Stimulated activated CD4-positive, alpha-beta T cell treated with anti-CD3 and anti-CD28 coated beads, Interleukin-2, amount 100 ng/mL, for 4 hours (primary cell): Measurements from ENCODE around the gene MAN2A1.

Source experiments
- DNase-seq: peaks from one replicate; pipeline ENCODE4 v3.0.0-alpha.2; 2020; ENCODE audit warnings: low read depth

The MAN2A1 gene

DNA sequence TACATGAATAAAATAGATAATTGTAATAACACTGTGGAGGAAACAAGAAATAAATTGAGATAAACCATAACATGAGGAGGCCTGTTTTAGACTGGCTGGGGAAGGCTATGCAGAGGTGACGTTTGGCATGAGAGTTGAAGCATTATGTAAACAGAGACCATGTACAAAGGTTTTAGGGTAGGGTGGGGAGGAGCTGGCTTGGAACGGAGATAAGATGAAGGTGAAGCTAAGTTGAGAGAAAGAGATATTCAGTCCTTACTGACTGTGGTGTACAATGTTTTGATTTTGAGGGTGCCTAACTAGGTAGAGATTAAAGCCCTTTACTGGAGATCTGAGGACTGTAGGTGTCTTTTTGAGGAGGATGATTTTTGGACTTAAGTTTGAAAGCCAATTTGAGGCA lies 17.8 kb downstream of the MAN2A1 start:
- DNase-seq, result no peak

- DNase-seq, result no peak
These were observed 19.1 kb downstream of the MAN2A1 start for GRCh38 chr5:109708813-109709212.

DNA sequence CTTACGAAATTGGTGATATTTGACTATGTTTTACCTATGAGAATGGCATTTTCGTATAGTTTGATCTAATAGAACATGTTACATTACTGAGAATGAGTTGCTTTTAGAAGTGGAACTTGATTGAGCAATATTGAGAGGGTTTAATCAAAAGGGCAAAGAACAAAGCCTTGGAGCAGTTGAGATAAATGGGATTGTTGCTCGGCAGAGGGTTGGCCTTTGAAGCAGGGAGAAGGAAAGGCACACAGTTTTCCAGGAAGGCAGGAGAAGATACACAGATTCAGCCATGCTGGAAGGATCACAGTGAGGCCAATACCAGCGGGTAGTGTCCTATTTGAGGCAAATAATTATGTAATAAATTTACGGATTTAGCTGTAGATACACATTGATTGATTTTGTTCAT lies 19.5 kb downstream of the MAN2A1 start:
- DNase-seq, result no peak

DNA sequence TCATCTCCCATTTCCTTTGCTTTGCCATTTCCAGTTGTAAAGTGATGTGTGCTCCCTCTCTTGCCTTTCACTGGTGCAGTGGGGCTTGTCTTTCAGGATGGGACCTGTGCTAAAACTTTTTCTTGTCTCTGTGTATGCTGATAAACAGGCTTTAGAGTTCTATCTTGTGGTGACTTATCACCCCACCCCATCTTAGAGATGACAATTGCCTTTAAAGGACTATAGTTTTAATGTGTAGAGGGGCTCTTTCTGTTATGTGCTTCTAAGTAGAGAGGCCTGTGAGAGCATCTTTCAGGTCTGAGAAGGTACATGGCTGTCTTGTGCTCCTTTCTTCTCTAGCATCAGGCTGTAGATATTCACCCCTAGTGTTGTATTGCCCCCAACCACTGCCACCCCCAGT lies 21.9 kb downstream of the MAN2A1 start:
- DNase-seq, result no peak

GRCh38 chr5:109713453-109713852 lies 23.7 kb downstream of the MAN2A1 start:
- DNase-seq, result no peak

- DNase-seq, result no peak
These were observed 24.9 kb downstream of the MAN2A1 start for GRCh38 chr5:109714592-109714991.

DNA sequence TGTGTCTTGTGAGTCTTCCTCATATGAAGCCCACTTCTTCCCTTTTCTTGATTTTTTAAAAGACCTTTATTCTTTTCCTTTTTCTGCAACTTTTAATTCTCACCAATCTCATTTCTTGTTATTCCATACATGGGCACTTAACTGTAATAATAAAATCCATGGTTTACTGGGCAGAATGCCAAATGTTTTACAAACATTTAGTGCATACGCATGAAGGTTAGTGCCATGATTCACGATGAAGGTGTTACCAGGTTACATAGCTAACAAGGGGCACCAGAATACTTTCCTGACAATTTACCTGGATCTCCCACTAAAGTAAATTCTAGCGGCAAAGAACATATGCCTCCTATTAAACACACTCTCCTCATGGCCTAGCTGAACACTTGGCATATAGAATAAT lies 28.5 kb downstream of the MAN2A1 start:
- DNase-seq, result no peak

DNA sequence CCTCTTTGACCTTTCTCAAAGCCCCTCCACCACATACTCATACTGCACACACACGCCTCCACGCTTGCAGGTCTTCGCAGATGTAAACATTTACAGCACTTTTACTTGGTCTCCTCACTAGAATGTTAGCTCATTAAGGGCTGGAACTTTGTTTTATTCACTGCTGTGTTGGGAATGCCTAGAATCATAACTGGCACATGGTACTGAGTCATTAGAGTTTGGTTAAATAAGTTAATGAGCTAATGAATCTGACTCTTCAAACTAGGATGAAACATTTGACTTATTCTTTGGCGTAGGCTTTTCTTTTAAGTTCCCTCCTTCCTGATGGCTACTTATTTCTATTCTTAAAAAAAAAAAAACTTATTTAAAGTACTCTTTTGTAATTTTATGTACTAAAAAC lies 28.9 kb downstream of the MAN2A1 start:
- no peak for DNase-seq

DNA sequence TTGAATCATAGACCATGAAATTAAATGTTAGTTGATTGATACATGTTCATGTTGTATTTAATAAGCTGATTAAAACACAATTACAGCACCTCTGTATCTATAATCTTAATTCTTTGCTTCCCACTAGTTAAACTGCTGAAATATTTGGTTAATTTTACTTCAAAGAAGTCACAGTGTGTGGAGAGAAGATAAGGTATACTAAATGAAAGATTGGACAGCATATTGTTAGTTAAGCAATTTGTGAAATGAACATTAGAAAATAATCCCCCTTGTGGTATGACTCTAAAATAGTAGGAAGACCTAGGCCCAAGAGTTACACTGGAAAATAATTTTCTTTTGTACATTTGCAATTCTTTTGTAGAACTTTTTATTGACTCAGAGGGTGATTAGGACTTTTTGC lies 30.3 kb downstream of the MAN2A1 start:
- DNase-seq, result no peak

- no peak for DNase-seq
These were observed 32.0 kb downstream of the MAN2A1 start for GRCh38 chr5:109721741-109722140.

DNA sequence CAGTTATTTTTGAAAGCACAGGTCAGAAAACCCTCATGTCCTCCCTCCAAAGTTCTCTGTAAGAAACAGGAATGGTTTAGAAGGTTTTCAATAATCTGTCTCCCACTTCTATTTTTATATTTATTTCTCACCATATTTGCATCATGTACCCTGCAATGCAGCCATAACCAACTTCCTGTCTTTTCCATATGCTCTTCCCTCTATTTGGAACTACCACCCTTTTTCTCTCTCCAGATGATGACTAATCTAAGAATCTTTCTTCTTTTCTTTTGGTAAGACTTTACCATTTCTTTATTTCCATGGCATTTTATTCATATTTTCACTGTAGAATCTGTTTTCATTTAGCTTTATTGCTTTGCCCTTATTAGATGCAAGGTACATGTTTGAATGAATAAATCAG lies 33.9 kb downstream of the MAN2A1 start:
- DNase-seq, result no peak

- DNase-seq, result no peak
These were observed 35.4 kb downstream of the MAN2A1 start for GRCh38 chr5:109725135-109725534.

- no peak for DNase-seq
These were observed 50.3 kb downstream of the MAN2A1 start for GRCh38 chr5:109739741-109740728.

DNA sequence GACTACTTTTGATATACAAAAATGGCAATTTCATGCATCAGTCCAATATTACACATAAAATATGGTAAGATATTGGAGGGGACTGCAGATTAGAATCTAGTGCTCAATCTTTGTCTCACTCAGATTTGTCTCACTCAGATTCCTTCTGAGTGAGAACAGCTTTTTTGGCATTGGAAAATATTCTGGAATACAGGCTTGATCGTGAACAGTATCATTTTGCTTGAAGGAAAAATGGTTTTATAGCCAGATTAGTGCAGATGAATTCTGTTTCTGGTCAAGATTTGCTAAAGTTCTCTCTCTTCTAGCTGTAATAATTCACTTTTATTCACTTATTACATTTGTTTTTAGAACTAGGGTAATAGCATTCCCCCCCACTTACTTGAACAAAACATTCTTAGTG lies 51.2 kb downstream of the MAN2A1 start:
- DNase-seq, result no peak

DNA sequence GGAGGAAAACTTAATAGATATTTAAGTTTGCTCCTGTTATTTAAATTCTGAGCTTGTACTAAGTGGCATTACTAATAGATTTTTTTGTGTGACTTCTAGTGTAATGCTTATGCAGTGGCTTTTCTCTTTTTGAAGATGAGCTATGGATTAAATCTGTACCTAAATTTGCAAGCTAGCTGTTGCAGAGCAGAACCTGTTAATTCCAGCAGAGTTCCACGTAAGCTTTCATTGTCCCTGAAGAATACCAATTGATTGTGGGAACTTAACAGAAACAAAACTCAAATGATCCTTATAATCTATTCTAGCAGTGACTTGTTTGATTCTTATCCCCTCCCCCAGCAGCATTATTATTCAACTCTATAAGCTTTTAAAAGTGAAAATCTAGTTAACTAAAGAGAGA lies 51.7 kb downstream of the MAN2A1 start:
- DNase-seq, result no peak

GRCh38 chr5:109743041-109743531 lies 53.4 kb downstream of the MAN2A1 start:
- DNase-seq, result no peak

DNA sequence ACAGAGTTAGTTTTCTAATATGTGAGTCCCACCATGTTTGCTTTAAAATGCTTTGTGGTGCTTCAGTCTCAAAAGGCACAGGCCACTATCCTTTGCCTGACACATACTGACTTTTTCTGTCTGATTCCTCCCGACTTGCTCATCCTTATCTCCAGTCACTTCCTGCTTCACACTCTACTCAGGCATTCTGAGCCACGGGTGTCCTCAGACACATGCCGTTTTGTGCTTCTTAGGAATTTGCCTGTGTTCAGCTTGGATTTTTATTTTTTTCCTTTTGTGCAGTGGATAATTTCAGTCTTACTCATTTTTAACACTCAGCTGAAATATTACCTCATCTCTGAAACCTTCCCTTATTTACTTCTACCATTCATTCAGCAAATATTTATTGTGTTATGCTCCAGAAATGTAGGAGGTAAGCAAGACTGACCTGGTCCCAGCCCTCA lies 54.1 kb downstream of the MAN2A1 start:
- no peak for DNase-seq

DNA sequence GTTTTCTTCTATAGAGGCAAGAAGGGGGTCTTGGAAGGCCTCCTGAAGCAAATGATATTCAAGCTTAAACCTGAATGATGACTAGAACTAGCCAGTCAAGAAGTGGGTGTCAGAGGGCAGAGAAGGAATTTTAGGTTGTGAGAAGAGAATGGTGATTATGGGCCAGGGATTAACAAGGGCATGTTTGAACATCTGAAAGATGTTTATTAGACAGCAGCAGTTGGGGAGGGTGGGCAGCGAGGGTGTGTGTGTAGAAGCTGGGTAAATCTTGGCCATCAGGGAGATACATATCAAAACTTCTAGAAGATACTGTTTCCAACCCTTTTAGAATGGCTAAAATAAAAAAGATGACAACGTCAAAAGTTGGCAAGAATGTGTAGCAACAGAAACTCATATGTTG lies 54.5 kb downstream of the MAN2A1 start:
- DNase-seq, result no peak

GRCh38 chr5:109748546-109748945 lies 58.8 kb downstream of the MAN2A1 start:
- DNase-seq, result no peak

DNA sequence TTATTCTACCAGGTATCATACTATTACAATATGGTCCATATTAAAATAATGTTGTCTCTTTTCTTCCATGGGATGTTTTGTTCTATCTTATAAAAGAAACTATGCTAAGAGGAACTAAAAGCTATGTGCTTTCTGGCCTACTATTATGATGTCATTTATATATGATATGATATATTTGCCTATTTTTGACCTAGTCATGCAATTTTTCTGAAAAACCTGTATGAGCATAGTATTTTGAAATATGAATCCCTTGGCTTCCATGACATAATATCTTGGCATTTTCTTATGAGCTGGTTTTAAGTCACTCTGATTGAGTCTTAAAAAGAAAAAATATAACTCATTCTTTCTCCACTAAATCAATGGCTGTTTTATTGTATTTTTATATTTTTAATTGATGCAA lies 60.7 kb downstream of the MAN2A1 start:
- DNase-seq, result no peak

DNA sequence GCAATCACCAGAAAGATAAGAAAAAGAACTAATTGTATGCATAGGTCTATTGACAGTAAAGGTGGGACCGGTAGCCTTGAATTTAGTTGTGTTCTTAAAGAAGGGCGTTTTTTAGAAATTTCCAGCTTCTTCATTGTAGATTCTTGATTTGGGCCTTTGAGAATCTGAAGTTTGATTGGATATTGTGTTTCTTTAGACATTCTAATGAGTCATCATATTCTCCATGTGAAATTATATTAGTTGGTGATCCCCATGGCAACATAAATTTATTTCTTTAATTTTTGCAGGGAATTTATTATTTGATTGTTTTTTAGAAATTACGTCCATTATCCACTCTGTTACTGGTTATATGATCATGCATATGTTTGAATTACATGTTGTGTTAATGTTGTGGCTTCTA lies 63.6 kb downstream of the MAN2A1 start:
- DNase-seq, result no peak

- no peak for DNase-seq
These were observed 64.6 kb downstream of the MAN2A1 start for GRCh38 chr5:109754319-109754718.

- DNase-seq, result no peak
These were observed 66.0 kb downstream of the MAN2A1 start for GRCh38 chr5:109755761-109756160.
